Endothelial cell of hepatic sinusoid (primary cell): ENCODE results near the gene C6orf120.

Experiments
- in situ Hi-C: cut with HindIII; loops from 2 replicates; pipeline ENCODE4 v1.10.0; 2017; ENCODE audit warnings: low sequenced_read_pairs

Gene C6orf120

GRCh38 chr6:169724494-169725124 is 22.7 kb downstream of the C6orf120 start, which contains the start of gene PHF10:
TSS of gene PHF10 (minus strand) at chr6:169724500. CDS start at chr6:169723931, 569 bp downstream.
- in situ Hi-C loops = no loop called here

- in situ Hi-C loops = no loop called here
These were observed 23.5 kb downstream of the C6orf120 start for GRCh38 chr6:169725125-169726048.

GRCh38 chr6:169726049-169726400 is 24.1 kb downstream of the C6orf120 start:
- in situ Hi-C loops = no loop called here

- in situ Hi-C loops = no loop called here
These were observed 25.0 kb downstream of the C6orf120 start for GRCh38 chr6:169726963-169727362.

GRCh38 chr6:169729961-169730360 is 28.0 kb downstream of the C6orf120 start:
- in situ Hi-C loops = no loop called here

- in situ Hi-C loops = no loop called here
These were observed 36.5 kb downstream of the C6orf120 start for GRCh38 chr6:169738204-169738975.

- in situ Hi-C loops = no loop called here
These were observed 37.1 kb downstream of the C6orf120 start for GRCh38 chr6:169738976-169739529.

- in situ Hi-C loops = no loop called here
These were observed 39.4 kb downstream of the C6orf120 start for GRCh38 chr6:169741344-169741743.

- in situ Hi-C loops = no loop called here
These were observed 43.5 kb downstream of the C6orf120 start for GRCh38 chr6:169745405-169745804.

- in situ Hi-C loops = no loop called here
These were observed 44.6 kb downstream of the C6orf120 start for GRCh38 chr6:169746556-169746955.

- in situ Hi-C loops = no loop called here
These were observed 49.5 kb downstream of the C6orf120 start, which contains the start of the genes DYNLT2 and ERMARD for GRCh38 chr6:169751242-169752073. TSS of gene DYNLT2 (minus strand) at chr6:169751572. CDS start at chr6:169751458, 114 bp downstream. TSS of gene ERMARD (plus strand) at chr6:169751622. CDS start at chr6:169751658, 36 bp downstream.

GRCh38 chr6:169752074-169752623 is 50.2 kb downstream of the C6orf120 start:
- in situ Hi-C loops = no loop called here
